Measurements from ENCODE around the gene KCNN3.

Gene KCNN3

GRCh38 chr1:154744352-154745035 lies 125.6 kb downstream of the KCNN3 start:
- Histone ChIP-seq H3K4me1 (ENCODE audit: insufficient read depth, low read length) (peaks cover 35% of the 10 kb centered on the region), H3K9ac (ENCODE audit: low read depth, low read length) (no peak overlapping the region), H3K9me3 (ENCODE audit: control insufficient read depth, insufficient read depth, low read length) (no peaks in the 10 kb centered on the region; the same call in 1 of the 2 replicates), H3K36me3 (ENCODE audit: insufficient read depth, low read length) (no peaks in the 10 kb centered on the region)

GRCh38 chr1:154743526-154744036 lies 126.5 kb downstream of the KCNN3 start:
- H3K4me1 ChIP-seq (ENCODE audit: insufficient read depth, low read length) = peaks cover 35% of the 10 kb centered on the region
- H3K9ac ChIP-seq (ENCODE audit: low read depth, low read length) = no peak overlapping the region
- no peaks in the 10 kb centered on the region; the same call in 1 of the 2 replicates for H3K9me3 ChIP-seq (ENCODE audit: control insufficient read depth, insufficient read depth, low read length)
- H3K36me3 ChIP-seq (ENCODE audit: insufficient read depth, low read length) = no peaks in the 10 kb centered on the region

DNA sequence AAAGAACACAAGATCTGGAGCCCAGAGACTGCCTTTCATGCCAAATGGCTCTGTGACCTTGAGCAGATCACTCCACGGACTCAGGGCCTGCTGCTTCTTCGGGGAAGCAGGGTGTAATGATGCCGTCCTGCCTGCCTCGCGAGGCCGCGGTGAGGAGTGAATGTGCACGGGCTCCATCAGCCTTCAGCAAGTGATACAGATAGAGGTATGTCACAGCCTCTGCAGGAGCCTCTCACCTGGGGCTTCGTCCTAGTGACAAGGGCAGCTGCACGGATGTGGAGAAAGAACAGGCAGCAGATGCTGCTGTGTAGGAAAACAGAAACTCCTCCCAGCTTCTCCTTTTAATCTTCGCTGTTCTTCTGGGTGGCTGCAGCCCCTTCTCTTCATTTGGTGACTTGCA lies 127.5 kb downstream of the KCNN3 start:
- H3K36me3 ChIP-seq (ENCODE audit: insufficient read depth, low read length) = no peaks in the 10 kb centered on the region
- no peaks in the 10 kb centered on the region; the same call in 1 of the 2 replicates for H3K9me3 ChIP-seq (ENCODE audit: control insufficient read depth, insufficient read depth, low read length)
- no peak overlapping the region for H3K9ac ChIP-seq (ENCODE audit: low read depth, low read length)
- H3K4me1 ChIP-seq (ENCODE audit: insufficient read depth, low read length) = peaks cover 27% of the 10 kb centered on the region

- Histone ChIP-seq H3K9me3 (ENCODE audit: control insufficient read depth, insufficient read depth, low read length) (no peaks in the 10 kb centered on the region; the same call in 1 of the 2 replicates), H3K36me3 (ENCODE audit: insufficient read depth, low read length) (no peaks in the 10 kb centered on the region)
These were observed 128.2 kb downstream of the KCNN3 start for GRCh38 chr1:154741741-154742495.

GRCh38 chr1:154741327-154741726 lies 128.8 kb downstream of the KCNN3 start:
- H3K9ac ChIP-seq (ENCODE audit: low read depth, low read length) = no peak overlapping the region
- no peaks in the 10 kb centered on the region; the same call in 1 of the 2 replicates for H3K9me3 ChIP-seq (ENCODE audit: control insufficient read depth, insufficient read depth, low read length)
- peaks cover 22% of the 10 kb centered on the region for H3K4me1 ChIP-seq (ENCODE audit: insufficient read depth, low read length)
- H3K36me3 ChIP-seq (ENCODE audit: insufficient read depth, low read length) = no peaks in the 10 kb centered on the region

More at GRCh38 chr1:154741741-154742495, 128.2 kb downstream of the KCNN3 start:
- peaks cover 23% of the 10 kb centered on the region for H3K4me1 ChIP-seq (ENCODE audit: insufficient read depth, low read length)
- H3K9ac ChIP-seq (ENCODE audit: low read depth, low read length) = no peak overlapping the region

- Histone ChIP-seq H3K4me1 (ENCODE audit: insufficient read depth, low read length) (peaks cover 15% of the 10 kb centered on the region; the same call in 1 of the 2 replicates), H3K36me3 (ENCODE audit: insufficient read depth, low read length) (no peaks in the 10 kb centered on the region), H3K9ac (ENCODE audit: low read depth, low read length) (no peak overlapping the region), H3K9me3 (ENCODE audit: control insufficient read depth, insufficient read depth, low read length) (no peaks in the 10 kb centered on the region; the same call in 1 of the 2 replicates)
These were observed 130.4 kb downstream of the KCNN3 start for GRCh38 chr1:154739654-154740053.

GRCh38 chr1:154736841-154737240 lies 133.2 kb downstream of the KCNN3 start:
- Histone ChIP-seq H3K9ac (ENCODE audit: low read depth, low read length) (no peak overlapping the region), H3K36me3 (ENCODE audit: insufficient read depth, low read length) (no peaks in the 10 kb centered on the region)

GRCh38 chr1:154735804-154736168 lies 134.3 kb downstream of the KCNN3 start:
- Histone ChIP-seq H3K9ac (ENCODE audit: low read depth, low read length) (no peak overlapping the region), H3K4me1 (ENCODE audit: insufficient read depth, low read length) (peaks cover 7% of the 10 kb centered on the region), H3K36me3 (ENCODE audit: insufficient read depth, low read length) (no peaks in the 10 kb centered on the region), H3K9me3 (ENCODE audit: control insufficient read depth, insufficient read depth, low read length) (no peaks in the 10 kb centered on the region; the same call in 1 of the 2 replicates)

More at GRCh38 chr1:154736841-154737240, 133.2 kb downstream of the KCNN3 start:
- H3K9me3 ChIP-seq (ENCODE audit: control insufficient read depth, insufficient read depth, low read length) = no peaks in the 10 kb centered on the region; the same call in 1 of the 2 replicates
- no peaks in the 10 kb centered on the region for H3K4me1 ChIP-seq (ENCODE audit: insufficient read depth, low read length)

- H3K36me3 ChIP-seq (ENCODE audit: insufficient read depth, low read length) = no peaks in the 10 kb centered on the region
- H3K9ac ChIP-seq (ENCODE audit: low read depth, low read length) = no peak overlapping the region
- H3K4me1 ChIP-seq (ENCODE audit: insufficient read depth, low read length) = peaks cover 13% of the 10 kb centered on the region
- no peaks in the 10 kb centered on the region for H3K9me3 ChIP-seq (ENCODE audit: control insufficient read depth, insufficient read depth, low read length)
These were observed 134.8 kb downstream of the KCNN3 start for GRCh38 chr1:154735061-154735803.

- Histone ChIP-seq H3K9me3 (ENCODE audit: control insufficient read depth, insufficient read depth, low read length) (no peaks in the 10 kb centered on the region), H3K9ac (ENCODE audit: low read depth, low read length) (no peak overlapping the region), H3K36me3 (ENCODE audit: insufficient read depth, low read length) (no peaks in the 10 kb centered on the region), H3K4me1 (ENCODE audit: insufficient read depth, low read length) (peaks cover 26% of the 10 kb centered on the region)
These were observed 136.5 kb downstream of the KCNN3 start for GRCh38 chr1:154733621-154734020.

DNA sequence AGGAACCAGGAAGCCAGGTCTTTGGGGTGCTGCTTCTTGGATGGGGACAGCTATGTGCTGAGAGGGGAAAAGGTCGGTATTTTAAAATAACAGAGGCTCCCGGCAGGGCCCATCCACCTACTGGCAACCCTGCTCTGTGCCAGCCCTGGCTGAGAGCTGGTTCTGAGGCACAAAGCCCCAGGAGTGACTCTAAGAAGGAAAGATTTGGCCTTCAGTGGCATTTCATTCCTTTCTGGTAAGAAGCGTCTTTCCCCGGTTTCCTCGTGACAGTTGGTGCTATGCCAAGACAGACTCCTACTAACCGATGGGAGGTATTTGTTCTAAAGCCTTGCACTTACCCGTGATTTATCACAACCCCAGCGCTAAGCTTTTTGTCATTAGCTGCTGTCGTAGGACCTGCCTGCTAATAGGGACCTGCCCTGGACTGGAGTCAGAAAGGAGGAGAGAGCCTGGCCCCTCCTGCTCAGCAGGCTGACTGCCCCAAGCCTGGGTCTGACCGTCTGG lies 139.0 kb downstream of the KCNN3 start:
- H3K9me3 ChIP-seq (ENCODE audit: control insufficient read depth, insufficient read depth, low read length) = no peaks in the 10 kb centered on the region
- no peaks in the 10 kb centered on the region for H3K36me3 ChIP-seq (ENCODE audit: insufficient read depth, low read length)
- H3K9ac ChIP-seq (ENCODE audit: low read depth, low read length) = no peak overlapping the region
- H3K4me1 ChIP-seq (ENCODE audit: insufficient read depth, low read length) = peaks cover 36% of the 10 kb centered on the region

DNA sequence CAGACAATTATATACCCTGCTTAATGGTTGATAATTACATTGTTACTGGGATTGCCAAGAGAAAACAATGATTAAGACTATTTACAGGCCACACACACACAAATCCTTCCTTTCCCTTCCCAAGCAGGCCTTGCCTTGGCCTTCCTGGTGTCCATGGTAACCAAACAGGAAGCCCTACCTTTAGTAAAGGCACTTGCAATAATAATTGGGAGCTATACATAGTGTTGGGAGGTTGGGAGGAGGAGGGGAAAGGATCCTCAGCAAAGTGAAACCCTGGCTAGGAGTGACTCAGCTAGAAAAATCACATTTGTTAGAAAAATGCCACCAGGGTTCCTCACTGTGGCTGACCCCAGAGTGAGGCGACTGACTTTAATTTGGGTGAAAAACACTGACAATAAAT lies 139.8 kb downstream of the KCNN3 start:
- H3K36me3 ChIP-seq (ENCODE audit: insufficient read depth, low read length) = no peaks in the 10 kb centered on the region
- H3K4me1 ChIP-seq (ENCODE audit: insufficient read depth, low read length) = peaks cover 36% of the 10 kb centered on the region
- H3K9me3 ChIP-seq (ENCODE audit: control insufficient read depth, insufficient read depth, low read length) = no peaks in the 10 kb centered on the region
- no peak overlapping the region for H3K9ac ChIP-seq (ENCODE audit: low read depth, low read length)

DNA sequence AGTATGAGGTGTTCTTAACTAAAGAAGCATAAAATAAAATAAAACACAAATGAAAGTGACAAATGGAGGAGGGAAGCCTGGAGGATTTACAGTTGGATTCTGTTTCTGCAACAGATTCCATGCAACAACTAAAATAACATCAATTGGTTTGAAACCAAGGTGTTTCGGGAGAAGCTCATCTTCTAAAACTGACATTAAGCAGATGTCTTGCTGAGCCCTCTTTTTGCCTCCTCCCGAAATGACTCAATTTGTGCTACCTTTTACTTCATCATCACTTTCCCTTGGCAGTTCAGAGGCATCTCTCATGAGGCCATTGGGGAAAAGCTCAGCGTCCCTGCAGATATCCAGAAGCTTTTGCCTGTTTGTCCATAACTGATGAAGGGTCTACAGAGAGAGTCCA lies 140.5 kb downstream of the KCNN3 start:
- Histone ChIP-seq H3K9ac (ENCODE audit: low read depth, low read length) (no peak overlapping the region), H3K36me3 (ENCODE audit: insufficient read depth, low read length) (no peaks in the 10 kb centered on the region), H3K9me3 (ENCODE audit: control insufficient read depth, insufficient read depth, low read length) (no peaks in the 10 kb centered on the region), H3K4me1 (ENCODE audit: insufficient read depth, low read length) (peaks cover 36% of the 10 kb centered on the region)

DNA sequence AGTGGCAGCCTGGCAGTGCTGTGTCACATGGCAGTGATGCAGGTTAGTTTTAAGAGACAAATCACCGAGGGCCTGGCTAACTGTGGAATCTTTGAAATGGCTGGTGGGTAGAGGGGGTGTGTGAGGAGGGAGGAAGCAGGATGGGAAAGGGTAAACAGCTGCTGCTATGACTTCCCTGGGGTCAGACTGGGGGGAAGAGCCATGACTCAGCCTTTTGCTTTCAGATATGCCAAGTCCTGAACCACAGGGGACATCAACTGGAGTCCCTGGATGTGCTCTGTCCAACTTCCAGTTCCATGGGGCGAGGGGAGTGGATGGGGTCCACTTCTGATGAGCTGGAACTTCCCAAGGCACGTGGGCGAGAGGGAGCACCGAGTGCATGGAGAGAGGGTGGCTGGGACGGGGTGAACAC lies 141.0 kb downstream of the KCNN3 start:
- peaks cover 36% of the 10 kb centered on the region for H3K4me1 ChIP-seq (ENCODE audit: insufficient read depth, low read length)
- H3K9ac ChIP-seq (ENCODE audit: low read depth, low read length) = no peak overlapping the region
- no peaks in the 10 kb centered on the region for H3K36me3 ChIP-seq (ENCODE audit: insufficient read depth, low read length)
- H3K9me3 ChIP-seq (ENCODE audit: control insufficient read depth, insufficient read depth, low read length) = no peaks in the 10 kb centered on the region

Data from ES-I3 (cell line).